SU-DHL-6 (cell line): ENCODE data around the gene P4HB.

Experiments
- H2AFZ ChIP-seq: fragments of 200-600 bp; sonication (generic); 2 replicates; pipeline ENCODE4 v1.6.1; 2014; ENCODE audit warnings: low read depth, mild to moderate bottlenecking, moderate library complexity, mixed read lengths, antibody characterized with exemption, low read length; ENCODE audit not compliant: severe bottlenecking
- H3F3A ChIP-seq: fragments of 200-600 bp; shearing (Covaris generic); 2 replicates; pipeline ENCODE4 v1.6.0; 2016; ENCODE audit warnings: antibody characterized with exemption, mild to moderate bottlenecking; ENCODE audit not compliant: insufficient read depth
- H3K27ac ChIP-seq: fragments of 200-600 bp; sonication (generic); 2 replicates; pipeline ENCODE4 v1.5.1; 2016; ENCODE audit warnings: low read depth, mild to moderate bottlenecking, low read length, moderate library complexity, mixed read lengths
- H3K27me3 ChIP-seq: fragments of 200-600 bp; sonication (generic), shearing (Covaris generic); 2 replicates; pipeline ENCODE4 v1.6.0; 2014; ENCODE audit warnings: mild to moderate bottlenecking, low read length
- H3K36me3 ChIP-seq: fragments of 200-600 bp; sonication (generic); 2 replicates; pipeline ENCODE4 v1.6.1; 2014; ENCODE audit warnings: mild to moderate bottlenecking, low read length, mixed read lengths
- H3K4me2 ChIP-seq: fragments of 300-600, 200-600 bp; shearing (Covaris generic), sonication (generic); 2 replicates; pipeline ENCODE4 v1.6.0; 2014; ENCODE audit warnings: low read length, low read depth, mild to moderate bottlenecking; ENCODE audit not compliant: poor library complexity, severe bottlenecking
- H3K4me3 ChIP-seq: fragments of 200-600 bp; sonication (generic); 2 replicates; pipeline ENCODE4 v1.5.1; 2014; ENCODE audit warnings: antibody characterized with exemption, low read length, mild to moderate bottlenecking, mixed read lengths; ENCODE audit not compliant: insufficient read depth, poor library complexity, severe bottlenecking
- H3K79me2 ChIP-seq: fragments of 200-600 bp; sonication (generic); 2 replicates; pipeline ENCODE4 v1.6.1; 2014; ENCODE audit warnings: mild to moderate bottlenecking, low read length, moderate library complexity; ENCODE audit not compliant: insufficient read depth
- H3K9ac ChIP-seq: fragments of 200-600 bp; sonication (generic); 2 replicates; pipeline ENCODE4 v1.7.0; 2014; ENCODE audit warnings: mild to moderate bottlenecking, low read length
- H3K9me2 ChIP-seq: fragments of 200-600 bp; sonication (generic); replicated peaks from 2 replicates; pipeline ENCODE4 v1.6.1; 2014; ENCODE audit warnings: low read length; ENCODE audit not compliant: insufficient read depth
- H3K9me3 ChIP-seq: fragments of 200-600 bp; sonication (generic); 2 replicates; pipeline ENCODE4 v1.6.1; 2014; ENCODE audit warnings: low read length, mixed read lengths; ENCODE audit not compliant: insufficient read depth
- H4K20me1 ChIP-seq: fragments of 200-600 bp; sonication (generic); 2 replicates; pipeline ENCODE4 v1.6.1; 2014; ENCODE audit warnings: low read depth, mild to moderate bottlenecking, antibody characterized with exemption, low read length, moderate library complexity, mixed read lengths
- CTCF ChIP-seq: fragments of 200-600 bp; sonication (generic); IDR thresholded peaks from one replicate; pipeline ENCODE4 v1.5.1; 2017; ENCODE audit warnings: antibody characterized with exemption, mild to moderate bottlenecking, low read length, moderate library complexity; ENCODE audit not compliant: insufficient read depth, poor library complexity, severe bottlenecking
- EZH2phosphoT487 ChIP-seq: fragments of 200-600 bp; sonication (generic), shearing (Covaris generic); conservative IDR thresholded peaks from 2 replicates; pipeline ENCODE4 v1.6.1; 2018; ENCODE audit warnings: mild to moderate bottlenecking, antibody characterized with exemption, low read length, moderate library complexity, mixed read lengths

The P4HB gene

DNA sequence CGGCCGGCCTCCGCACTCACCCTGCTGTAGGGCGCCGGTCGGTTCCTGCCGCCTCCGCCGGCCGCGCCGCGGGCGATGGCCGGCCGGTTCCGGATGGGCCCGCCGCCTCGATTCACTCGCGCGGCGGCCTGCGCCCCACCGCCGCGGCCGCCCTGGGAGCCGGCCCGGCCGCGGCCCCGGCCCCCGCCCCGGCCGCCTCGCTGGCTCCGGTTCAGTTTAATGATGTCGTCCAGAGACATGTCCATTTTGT, 30.9 kb upstream of the P4HB start:
- Histone ChIP-seq H3K79me2 (peaks cover 58% of the 10 kb centered on the region), H3K27ac (peak overlapping the region; percentile 84), H3K4me2 (peak overlapping the region; percentile 86), H3K9me2 (no peaks in the 10 kb centered on the region), H3K9ac (peak overlapping the region; percentile 97), H3K27me3 (no peaks in the 10 kb centered on the region), H3K4me3 (peak overlapping the region; percentile 82), H3F3A (peaks cover 13% of the 10 kb centered on the region), H2AFZ (no peak overlapping the region), H3K9me3 (no peaks in the 10 kb centered on the region), H4K20me1 (peaks cover 3% of the 10 kb centered on the region; the same call in 1 of the 2 replicates), H3K36me3 (peaks cover 30% of the 10 kb centered on the region)
- TF ChIP-seq CTCF (no peak), EZH2phosphoT487 (no peak)

GRCh38 chr17:81890447-81891302, 30.3 kb upstream of the P4HB start:
- Histone ChIP-seq H3K27ac (peak overlapping the region; percentile 84), H3K27me3 (no peaks in the 10 kb centered on the region), H3F3A (peaks cover 13% of the 10 kb centered on the region), H3K36me3 (peaks cover 30% of the 10 kb centered on the region), H3K9ac (peak overlapping the region; percentile 97), H3K9me2 (no peaks in the 10 kb centered on the region), H3K9me3 (no peaks in the 10 kb centered on the region), H3K79me2 (peaks cover 64% of the 10 kb centered on the region), H2AFZ (no peak overlapping the region), H4K20me1 (peaks cover 4% of the 10 kb centered on the region; the same call in 1 of the 2 replicates), H3K4me2 (peak overlapping the region; percentile 86), H3K4me3 (peak overlapping the region; percentile 82)
- TF ChIP-seq CTCF (no peak), EZH2phosphoT487 (no peak)

GRCh38 chr17:81889602-81890001, 29.3 kb upstream of the P4HB start:
- H3K9me2 ChIP-seq = no peaks in the 10 kb centered on the region
- no peak overlapping the region for H2AFZ ChIP-seq
- H3K27ac ChIP-seq = no peak overlapping the region
- H3K9me3 ChIP-seq = no peaks in the 10 kb centered on the region
- H3K9ac ChIP-seq = peak overlapping the region; percentile 97
- peak overlapping the region; percentile 82 for H3K4me3 ChIP-seq
- peaks cover 68% of the 10 kb centered on the region for H3K79me2 ChIP-seq
- peaks cover 30% of the 10 kb centered on the region for H3K36me3 ChIP-seq
- TF ChIP-seq CTCF (no peak), EZH2phosphoT487 (no peak)
- H3K4me2 ChIP-seq = peak overlapping the region; percentile 86
- H4K20me1 ChIP-seq = peaks cover 4% of the 10 kb centered on the region; the same call in 1 of the 2 replicates
- peaks cover 13% of the 10 kb centered on the region for H3F3A ChIP-seq
- H3K27me3 ChIP-seq = no peaks in the 10 kb centered on the region
